NCI-H1092 (cell line): ENCODE results near the gene CLTA.

Experiments
- DNase-seq: peaks from one replicate; lab custom pipeline; 2025; lab: John Stamatoyannopoulos, UW

The CLTA gene

GRCh38 chr9:36190388-36191289 is at the start of gene CLTA:
Gene CLTA (plus strand): TSS chr9:36190921. CDS start chr9:36191057, 136 bp downstream.
- DNase-seq, result peak; percentile 99

- no peak for DNase-seq
These were observed 49.4 kb upstream of the CLTA start for GRCh38 chr9:36141288-36141687.

- no peak for DNase-seq
These were observed 49.0 kb upstream of the CLTA start for GRCh38 chr9:36141761-36142160.

- no peak for DNase-seq
These were observed 48.0 kb upstream of the CLTA start for GRCh38 chr9:36142510-36143244.

- no peak for DNase-seq
These were observed 47.5 kb upstream of the CLTA start for GRCh38 chr9:36143245-36143641.

- no peak for DNase-seq
These were observed 46.1 kb upstream of the CLTA start for GRCh38 chr9:36144309-36145232.

- no peak for DNase-seq
These were observed 44.8 kb upstream of the CLTA start for GRCh38 chr9:36145970-36146369.

- no peak for DNase-seq
These were observed 44.1 kb upstream of the CLTA start for GRCh38 chr9:36146651-36147050.

GRCh38 chr9:36147441-36148175 is 43.1 kb upstream of the CLTA start:
- no peak for DNase-seq

- no peak for DNase-seq
These were observed 42.2 kb upstream of the CLTA start for GRCh38 chr9:36148311-36149051.

GRCh38 chr9:36149197-36149596 is 41.5 kb upstream of the CLTA start:
- no peak for DNase-seq

- DNase-seq, result no peak
These were observed 40.0 kb upstream of the CLTA start for GRCh38 chr9:36150574-36151315.

- DNase-seq, result no peak
These were observed 39.2 kb upstream of the CLTA start for GRCh38 chr9:36151316-36152210.

- no peak for DNase-seq
These were observed 37.8 kb upstream of the CLTA start for GRCh38 chr9:36152741-36153438.

GRCh38 chr9:36153746-36154145 is 37.0 kb upstream of the CLTA start:
- no peak for DNase-seq

- no peak for DNase-seq
These were observed 36.3 kb upstream of the CLTA start for GRCh38 chr9:36154331-36154952.

- no peak for DNase-seq
These were observed 34.6 kb upstream of the CLTA start for GRCh38 chr9:36156116-36156515.

- DNase-seq, result no peak
These were observed 32.6 kb upstream of the CLTA start for GRCh38 chr9:36158122-36158521.
